ENCODE results near the gene APOL2. TPM values are rescaled to one million over a fixed set of nuclear protein-coding genes. Genes with fewer than 3 reads are reported as not detected.
A peak's percentile ranks its signal among the peaks of the same experiment; 100 is the strongest.

Gene APOL2
- total RNA-seq, 2 experiments from 2014 or later, result 77.0 to 85.4 TPM

GRCh38 chr22:36182056-36182455 is 57.3 kb downstream of the APOL2 start:
- H3K4me1 Mint-ChIP-seq, result peaks cover 3% of the 10 kb centered on the region
- H3K36me3 Mint-ChIP-seq (ENCODE audit: low read depth), result no peaks in the 10 kb centered on the region
- H3K27ac Mint-ChIP-seq, result no peak overlapping the region
- ChIA-PET POLR2A (no interaction called here), CTCF (interaction anchor here (0.8 to 0.9 kb wide), 2 partner anchors 30 to 32 kb away, joined by 3 read pairs; no protein-coding TSS in a partner anchor)
- no peaks in the 10 kb centered on the region for H3K9me3 Mint-ChIP-seq
- peaks cover 16% of the 10 kb centered on the region for H3K27me3 Mint-ChIP-seq
- DNase-seq, result no peak
- no peak overlapping the region for H3K4me3 Mint-ChIP-seq

DNA sequence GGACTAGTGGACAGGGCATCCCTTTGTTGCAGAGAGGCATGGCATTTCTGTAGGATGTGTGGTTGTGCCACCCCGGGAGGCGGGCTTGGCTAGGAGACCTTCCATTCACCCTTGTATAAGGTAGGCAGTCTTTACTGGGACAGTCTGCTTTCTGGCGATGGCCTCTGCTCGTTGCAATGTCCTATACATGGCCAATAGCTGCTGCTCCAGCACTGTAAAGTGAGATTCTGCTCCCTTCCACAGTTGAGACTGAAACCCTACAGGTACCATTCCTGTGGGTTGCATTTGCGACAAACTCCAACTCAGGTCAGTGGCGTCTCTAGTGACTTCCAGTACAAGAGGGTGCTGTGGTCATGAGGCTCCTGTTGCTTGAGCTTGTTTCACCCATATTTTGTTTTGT is 58.4 kb downstream of the APOL2 start:
- H3K27me3 Mint-ChIP-seq, result peaks cover 9% of the 10 kb centered on the region
- DNase-seq, result no peak
- no peak overlapping the region for H3K27ac Mint-ChIP-seq
- H3K4me1 Mint-ChIP-seq, result peaks cover 3% of the 10 kb centered on the region
- no peaks in the 10 kb centered on the region for H3K36me3 Mint-ChIP-seq (ENCODE audit: low read depth)
- ChIA-PET POLR2A (no interaction called here), CTCF (interaction anchor here (0.8 to 1.6 kb wide), 5 partner anchors 31 to 115 kb away, joined by 3 to 6 read pairs (median 4); no protein-coding TSS in a partner anchor)
- no peak overlapping the region for H3K4me3 Mint-ChIP-seq
- no peaks in the 10 kb centered on the region for H3K9me3 Mint-ChIP-seq

- H3K4me1 Mint-ChIP-seq, result peaks cover 3% of the 10 kb centered on the region
- no peak overlapping the region for H3K27ac Mint-ChIP-seq
- no peaks in the 10 kb centered on the region for H3K36me3 Mint-ChIP-seq (ENCODE audit: low read depth)
- no peak overlapping the region for H3K4me3 Mint-ChIP-seq
- H3K27me3 Mint-ChIP-seq, result peaks cover 6% of the 10 kb centered on the region
- ChIA-PET POLR2A (no interaction called here), CTCF (interaction anchor here (0.7 to 1.6 kb wide), 8 partner anchors 21 to 114 kb away, joined by 3 to 6 read pairs (median 4); partner anchors contain the start of gene APOL4)
- H3K9me3 Mint-ChIP-seq, result peaks cover 4% of the 10 kb centered on the region
- peak; percentile 88 for DNase-seq
Measured at GRCh38 chr22:36180038-36180880, 59.1 kb downstream of the APOL2 start.

GRCh38 chr22:36177160-36177559 is 62.2 kb downstream of the APOL2 start:
- Mint-ChIP-seq H3K36me3 (ENCODE audit: low read depth) (no peaks in the 10 kb centered on the region), H3K27ac (no peak overlapping the region), H3K4me1 (peaks cover 3% of the 10 kb centered on the region), H3K9me3 (peaks cover 4% of the 10 kb centered on the region), H3K27me3 (peaks cover 3% of the 10 kb centered on the region), H3K4me3 (no peak overlapping the region)
- DNase-seq, result no peak
- CTCF ChIA-PET, result interaction anchor here (0.7 to 1.8 kb wide), 4 partner anchors 15 to 211 kb away, joined by 3 to 7 read pairs (median 4); partner anchors contain the start of gene APOL3
- POLR2A ChIA-PET, result no interaction called here

Small RNA genes within 50 kb of the gene (microRNA-seq; reads per million reads assigned to microRNA genes)
- not detected for gene MIR6819 (ENCODE audit: borderline microRNAs expressed, borderline replicate concordance)

Other genes starting within 250 kb of the APOL2 start
- gene RBFOX2, start 210.7 kb downstream of the APOL2 start, total RNA-seq, result under 1 TPM; 0.77 to 0.99 TPM
- 100 to 1,000 TPM; 139 to 150 TPM for gene APOL3, start 78.8 kb downstream of the APOL2 start, total RNA-seq
- gene APOL4, start 37.7 kb downstream of the APOL2 start, total RNA-seq, result under 1 TPM; 0.54 to 0.57 TPM
- 10 to 100 TPM; 50.9 to 60.0 TPM for gene APOL1, start 13.6 kb upstream of the APOL2 start, total RNA-seq
- 1,000 to 10,000 TPM in 1 of 2 experiments, 100 to 1,000 TPM in 1; 881 to 1,009 TPM for gene MYH9, start 148.4 kb upstream of the APOL2 start, total RNA-seq
- gene TXN2, start 242.1 kb upstream of the APOL2 start, total RNA-seq, result 10 to 100 TPM; 74.3 to 75.5 TPM

All from activated CD4-positive, alpha-beta T cell treated with anti-CD3 and anti-CD28 coated beads, Interleukin-2, amount 10 ng/mL, durations not matched to agents 7 days and 5 days (primary cell).